Neutrophil (primary cell): ENCODE measurements around the gene JARID2.

Source experiments
- H3K27ac ChIP-seq: fragments of 200-600 bp; sonication (generic); 2 replicates; pipeline ENCODE4 v1.5.1; 2016; ENCODE audit warnings: mild to moderate bottlenecking, moderate library complexity
- H3K27me3 ChIP-seq: fragments of 200-600 bp; sonication (generic); 2 replicates; pipeline ENCODE4 v1.6.0; 2016; ENCODE audit warnings: mild to moderate bottlenecking
- H3K36me3 ChIP-seq: fragments of 200-600 bp; sonication (generic); 2 replicates; pipeline ENCODE4 v1.5.1; 2017
- H3K4me1 ChIP-seq, 2 experiments: fragments of 200-600 bp in 1 of 2; sonication (generic) in 1 of 2; 1 replicate in 1 of 2; 2 replicates in 1 of 2; pipeline versions ENCODE4 v1.5.1 to v1.6.1; 2013 to 2016; ENCODE audit warnings: low read depth in 1 of 2, low read length in 1 of 2, mild to moderate bottlenecking in 1 of 2, moderate library complexity in 1 of 2; ENCODE audit not compliant: control insufficient read depth in 1 of 2, insufficient read depth in 1 of 2
- H3K4me3 ChIP-seq, 2 experiments: fragments of 200-600 bp in 1 of 2; sonication (generic) in 1 of 2; 1 replicate in 1 of 2; 2 replicates in 1 of 2; pipeline ENCODE4 v1.5.1; 2013 to 2016; ENCODE audit warnings: low read depth in 1 of 2, low read length in 1 of 2, mild to moderate bottlenecking in 1 of 2, moderate library complexity in 1 of 2
- H3K9me3 ChIP-seq: fragments of 200-600 bp; sonication (generic); 2 replicates; pipeline ENCODE4 v1.5.1; 2016
- TF ChIP-seq, protein P1 (sequence below): fragments of 200-600 bp; sonication (generic); IDR thresholded peaks from 2 replicates; pipeline ENCODE4 v1.5.1; 2016; ENCODE audit warnings: antibody characterized with exemption

JARID2 gene

GRCh38 chr6:15416932-15417509, 171.2 kb downstream of the JARID2 start:
- Histone ChIP-seq H3K4me1 (peaks cover 37 to 49% of the 10 kb centered on the region in 2 experiments), H3K27ac (peak overlapping the region; percentile 22)

DNA sequence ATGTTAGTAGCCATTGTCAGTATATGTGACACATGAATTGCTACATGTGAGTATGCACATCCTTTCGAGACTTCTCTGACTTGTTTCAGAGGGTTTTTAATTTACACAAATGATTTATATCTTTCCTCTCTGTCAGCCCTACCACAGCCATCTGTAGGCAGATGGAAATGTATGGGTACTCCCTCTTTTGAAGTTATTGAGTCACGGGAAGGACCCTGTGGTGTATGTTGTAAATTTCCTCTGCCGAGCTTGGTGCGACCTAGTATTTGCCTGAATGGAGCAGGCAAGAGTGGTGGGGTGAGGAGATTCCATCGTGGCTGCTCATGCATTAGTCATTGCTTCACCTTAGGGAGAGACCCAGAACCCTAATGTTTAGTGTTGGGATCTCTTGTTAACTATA, 171.9 kb downstream of the JARID2 start:
- Histone ChIP-seq H3K4me3 (no peak overlapping the region), H3K9me3 (no peaks in the 10 kb centered on the region), H3K27me3 (no peaks in the 10 kb centered on the region), H3K27ac (peak overlapping the region; percentile 22), H3K4me1 (peaks cover 39 to 49% of the 10 kb centered on the region in 2 experiments), H3K36me3 (no peaks in the 10 kb centered on the region)
- TF ChIP-seq, protein P1, sequence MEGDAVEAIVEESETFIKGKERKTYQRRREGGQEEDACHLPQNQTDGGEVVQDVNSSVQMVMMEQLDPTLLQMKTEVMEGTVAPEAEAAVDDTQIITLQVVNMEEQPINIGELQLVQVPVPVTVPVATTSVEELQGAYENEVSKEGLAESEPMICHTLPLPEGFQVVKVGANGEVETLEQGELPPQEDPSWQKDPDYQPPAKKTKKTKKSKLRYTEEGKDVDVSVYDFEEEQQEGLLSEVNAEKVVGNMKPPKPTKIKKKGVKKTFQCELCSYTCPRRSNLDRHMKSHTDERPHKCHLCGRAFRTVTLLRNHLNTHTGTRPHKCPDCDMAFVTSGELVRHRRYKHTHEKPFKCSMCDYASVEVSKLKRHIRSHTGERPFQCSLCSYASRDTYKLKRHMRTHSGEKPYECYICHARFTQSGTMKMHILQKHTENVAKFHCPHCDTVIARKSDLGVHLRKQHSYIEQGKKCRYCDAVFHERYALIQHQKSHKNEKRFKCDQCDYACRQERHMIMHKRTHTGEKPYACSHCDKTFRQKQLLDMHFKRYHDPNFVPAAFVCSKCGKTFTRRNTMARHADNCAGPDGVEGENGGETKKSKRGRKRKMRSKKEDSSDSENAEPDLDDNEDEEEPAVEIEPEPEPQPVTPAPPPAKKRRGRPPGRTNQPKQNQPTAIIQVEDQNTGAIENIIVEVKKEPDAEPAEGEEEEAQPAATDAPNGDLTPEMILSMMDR = no peak

More at GRCh38 chr6:15416932-15417509, 171.2 kb downstream of the JARID2 start:
- Histone ChIP-seq H3K27me3 (no peaks in the 10 kb centered on the region), H3K4me3 (no peak overlapping the region), H3K36me3 (no peaks in the 10 kb centered on the region), H3K9me3 (no peaks in the 10 kb centered on the region)
- TF ChIP-seq, protein P1 = no peak

- H3K27ac ChIP-seq = no peak overlapping the region
Observed at GRCh38 chr6:15419493-15419892, 173.6 kb downstream of the JARID2 start.

GRCh38 chr6:15420959-15421438, 175.1 kb downstream of the JARID2 start:
- no peaks in the 10 kb centered on the region for H3K9me3 ChIP-seq
- TF ChIP-seq, protein P1 = no peak
- peak overlapping the region; percentile 66 for H3K27ac ChIP-seq
- peaks cover 49 to 71% of the 10 kb centered on the region in 2 experiments for H3K4me1 ChIP-seq
- H3K27me3 ChIP-seq = no peaks in the 10 kb centered on the region
- no peak overlapping the region for H3K4me3 ChIP-seq
- no peaks in the 10 kb centered on the region for H3K36me3 ChIP-seq

More at GRCh38 chr6:15419493-15419892, 173.6 kb downstream of the JARID2 start:
- Histone ChIP-seq H3K4me3 (no peak overlapping the region), H3K27me3 (no peaks in the 10 kb centered on the region), H3K4me1 (peaks cover 49 to 66% of the 10 kb centered on the region in 2 experiments), H3K36me3 (no peaks in the 10 kb centered on the region), H3K9me3 (no peaks in the 10 kb centered on the region)
- TF ChIP-seq, protein P1 = no peak

DNA sequence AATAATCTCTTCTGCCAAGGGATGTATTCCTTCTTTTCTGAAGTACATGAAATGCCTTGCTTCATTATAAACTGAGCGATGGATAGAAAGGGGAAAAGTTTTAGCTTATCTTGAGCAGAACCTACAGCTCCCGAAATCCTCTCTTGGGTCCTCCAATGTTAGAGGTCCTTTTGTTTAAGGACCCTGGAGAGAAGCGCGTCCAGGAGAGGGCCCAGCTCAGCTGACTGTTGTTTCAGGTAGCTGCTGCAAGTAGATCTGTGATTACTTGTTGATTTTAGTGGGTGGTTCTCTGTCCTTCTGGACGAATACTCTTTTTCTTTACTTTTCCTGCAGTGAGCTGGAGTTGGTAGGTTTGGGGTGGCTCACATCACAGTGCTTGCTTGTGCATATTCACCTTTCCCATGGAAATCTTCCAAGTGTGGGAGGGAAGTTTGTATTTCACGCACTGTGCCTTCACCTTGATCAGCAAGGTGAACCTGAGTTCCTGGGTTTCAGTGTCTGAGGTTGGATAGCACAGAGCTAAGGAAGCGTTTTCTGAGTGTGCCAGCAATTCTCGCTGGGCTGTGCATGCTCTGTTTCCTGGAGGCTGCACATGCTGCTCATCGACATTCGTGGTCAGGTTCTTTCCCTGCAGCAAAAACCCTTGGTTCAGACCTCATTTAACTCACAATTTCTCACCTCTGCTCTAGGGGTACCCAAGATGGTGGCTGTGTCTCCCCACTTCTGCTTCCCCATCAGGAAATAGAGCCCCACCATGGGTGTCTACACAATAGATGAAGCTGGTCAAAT, 176.3 kb downstream of the JARID2 start:
- Histone ChIP-seq H3K9me3 (no peaks in the 10 kb centered on the region), H3K4me1 (peaks cover 45 to 76% of the 10 kb centered on the region in 2 experiments), H3K4me3 (no peak overlapping the region), H3K27ac (peak overlapping the region; percentile 66), H3K36me3 (no peaks in the 10 kb centered on the region), H3K27me3 (no peaks in the 10 kb centered on the region)
- TF ChIP-seq, protein P1 = no peak
